MCF 10A (cell line): ENCODE measurements around the gene RFX3. TPM values are rescaled to one million over a fixed set of nuclear protein-coding genes. Genes with fewer than 3 reads are reported as not detected.

Source experiments
- BruUV-seq: library from RNA; stranded (reverse); fragments of 400-500 nt; replicated peaks from 2 replicates; lab custom pipeline; 2021; lab: Mats Ljungman, UMichigan
- CTCF ChIA-PET: fragments of 300-600 bp; sonication (Branson Sonifier 250); formaldehyde crosslinking; extraction: SDS; loops from one replicate; lab custom pipeline; 2021; ENCODE audit warnings: antibody characterized with exemption, inconsistent platforms; lab: Yijun Ruan, JAX
- POLR2A ChIA-PET: fragments of 300-600, 350-650 bp; sonication (Branson Sonifier 250); formaldehyde crosslinking; extraction: SDS; loops from one replicate; lab custom pipeline; 2020; ENCODE audit warnings: antibody characterized with exemption, inconsistent platforms; lab: Yijun Ruan, JAX
- DNase-seq: peaks from one replicate; pipeline ENCODE4 v3.0.0-alpha.2; 2018; ENCODE audit not compliant: unreplicated experiment
- H3K27ac Mint-ChIP-seq: one replicate; pipeline ENCODE4 v1.8.0; 2022; ENCODE audit warnings: mild to moderate bottlenecking, low read depth, mixed read lengths; ENCODE audit not compliant: unreplicated experiment
- H3K27me3 Mint-ChIP-seq: one replicate; pipeline ENCODE4 v1.8.0; 2022; ENCODE audit warnings: mixed read lengths; ENCODE audit not compliant: insufficient read depth, unreplicated experiment
- H3K36me3 Mint-ChIP-seq: one replicate; pipeline ENCODE4 v1.8.0; 2022; ENCODE audit warnings: mild to moderate bottlenecking, moderate library complexity, mixed read lengths; ENCODE audit not compliant: insufficient read depth, unreplicated experiment
- H3K4me1 Mint-ChIP-seq: one replicate; pipeline ENCODE4 v1.8.0; 2022; ENCODE audit warnings: mixed read lengths; ENCODE audit not compliant: insufficient read depth, unreplicated experiment
- H3K4me3 Mint-ChIP-seq: one replicate; pipeline ENCODE4 v1.8.0; 2022; ENCODE audit warnings: mild to moderate bottlenecking, moderate library complexity, mixed read lengths; ENCODE audit not compliant: unreplicated experiment
- H3K9me3 Mint-ChIP-seq: one replicate; pipeline ENCODE4 v1.8.0; 2022; ENCODE audit warnings: mixed read lengths; ENCODE audit not compliant: unreplicated experiment
- intact Hi-C: fragments of 100-400 bp; cut with micrococcal nuclease; formaldehyde crosslinking; loops from 2 replicates; pipeline ENCODE4 v1.14.1; 2022
- total RNA-seq: library from RNA; stranded (reverse); gene quantifications from 2 replicates; pipeline ENCODE4 v1.2.3, GENCODE V29; 2022
- TF ChIP-seq, protein P1 (sequence below): fragments of 200-600 bp; IDR thresholded peaks from one replicate; pipeline ENCODE4 v1.8.0; 2022; ENCODE audit warnings: antibody characterized with exemption, mild to moderate bottlenecking; ENCODE audit not compliant: unreplicated experiment

Gene RFX3
- total RNA-seq, 1 experiment from 2014 or later: 9.7 TPM

DNA sequence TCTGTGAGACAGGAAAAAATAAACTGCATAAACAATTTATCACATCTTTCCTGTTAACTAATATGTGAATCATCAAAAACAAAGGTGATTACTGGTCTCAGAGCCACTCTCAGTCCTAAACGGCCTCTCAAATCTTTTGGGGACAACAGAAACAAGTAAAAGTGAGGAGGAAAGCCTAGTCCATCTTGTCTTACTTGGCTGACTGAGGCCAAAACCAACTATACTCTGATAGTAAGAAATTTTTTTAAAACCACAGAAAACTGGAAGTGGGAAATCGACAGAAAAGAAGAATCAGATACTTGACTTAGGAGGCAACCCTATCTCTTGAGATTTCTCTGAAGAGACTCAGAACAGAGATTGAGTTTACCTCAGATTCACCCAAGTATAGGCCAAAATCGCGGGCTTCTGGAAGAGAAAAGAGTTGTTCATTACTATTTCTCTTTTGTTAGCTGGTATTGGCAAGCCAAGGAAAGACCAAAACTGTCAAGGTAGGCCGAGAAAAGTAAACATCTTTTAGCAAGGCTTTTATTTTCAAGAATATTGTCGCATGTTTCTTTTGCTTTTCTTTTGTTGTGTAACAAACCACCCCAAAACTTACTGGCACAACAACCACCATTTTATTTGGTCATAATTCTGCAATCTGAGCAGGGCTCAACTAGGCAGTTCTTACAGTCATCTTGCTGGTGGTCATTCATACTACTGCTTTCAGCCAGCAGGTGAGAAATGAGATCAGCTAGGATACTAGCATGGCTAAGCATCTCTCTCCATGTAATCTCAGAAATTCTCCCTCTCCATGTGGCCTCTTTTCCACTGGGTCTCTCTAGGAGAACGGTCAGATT, 46.1 kb downstream of the RFX3 start:
- POLR2A ChIA-PET: interaction anchor here (0.7 to 7.1 kb wide), 6 partner anchors 13 to 45 kb away, joined by 3 to 86 read pairs (median 6); partner anchors contain the start of gene RFX3
- TF ChIP-seq, protein P1, sequence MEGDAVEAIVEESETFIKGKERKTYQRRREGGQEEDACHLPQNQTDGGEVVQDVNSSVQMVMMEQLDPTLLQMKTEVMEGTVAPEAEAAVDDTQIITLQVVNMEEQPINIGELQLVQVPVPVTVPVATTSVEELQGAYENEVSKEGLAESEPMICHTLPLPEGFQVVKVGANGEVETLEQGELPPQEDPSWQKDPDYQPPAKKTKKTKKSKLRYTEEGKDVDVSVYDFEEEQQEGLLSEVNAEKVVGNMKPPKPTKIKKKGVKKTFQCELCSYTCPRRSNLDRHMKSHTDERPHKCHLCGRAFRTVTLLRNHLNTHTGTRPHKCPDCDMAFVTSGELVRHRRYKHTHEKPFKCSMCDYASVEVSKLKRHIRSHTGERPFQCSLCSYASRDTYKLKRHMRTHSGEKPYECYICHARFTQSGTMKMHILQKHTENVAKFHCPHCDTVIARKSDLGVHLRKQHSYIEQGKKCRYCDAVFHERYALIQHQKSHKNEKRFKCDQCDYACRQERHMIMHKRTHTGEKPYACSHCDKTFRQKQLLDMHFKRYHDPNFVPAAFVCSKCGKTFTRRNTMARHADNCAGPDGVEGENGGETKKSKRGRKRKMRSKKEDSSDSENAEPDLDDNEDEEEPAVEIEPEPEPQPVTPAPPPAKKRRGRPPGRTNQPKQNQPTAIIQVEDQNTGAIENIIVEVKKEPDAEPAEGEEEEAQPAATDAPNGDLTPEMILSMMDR: no peak
- Mint-ChIP-seq H3K4me3 (no peak overlapping the region), H3K27ac (no peak overlapping the region), H3K9me3 (peaks cover 8% of the 10 kb centered on the region), H3K27me3 (no peaks in the 10 kb centered on the region), H3K36me3 (peaks cover 14% of the 10 kb centered on the region), H3K4me1 (peaks cover 29% of the 10 kb centered on the region)
- intact Hi-C loops: no loop called here
- DNase-seq: no peak
- no TSS peak for BruUV-seq
- CTCF ChIA-PET: interaction anchor here (0.7 to 5.4 kb wide), 9 partner anchors 12 to 1104 kb away, joined by 3 to 25 read pairs (median 4); partner anchors contain the start of gene RFX3

DNA sequence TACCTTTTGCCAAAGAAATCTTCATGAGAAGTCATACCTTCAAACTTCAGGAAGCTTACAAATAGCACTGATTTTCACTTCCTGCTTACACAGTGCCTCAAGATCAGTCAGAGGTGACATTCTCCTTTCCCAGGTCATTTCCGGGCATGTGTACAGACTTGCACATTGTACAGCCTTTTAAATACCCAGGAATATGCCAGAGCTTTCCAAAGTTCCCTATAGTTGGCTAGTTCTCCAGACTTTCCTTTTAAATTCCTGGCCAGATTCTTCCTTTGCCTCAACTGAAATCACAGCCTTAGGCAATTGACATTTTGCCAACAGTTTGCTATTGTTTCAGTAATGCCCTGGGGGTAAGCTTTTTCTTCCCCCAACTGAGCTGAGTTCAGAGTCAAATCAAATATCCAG, 47.2 kb downstream of the RFX3 start:
- peaks cover 17% of the 10 kb centered on the region for H3K36me3 Mint-ChIP-seq

DNA sequence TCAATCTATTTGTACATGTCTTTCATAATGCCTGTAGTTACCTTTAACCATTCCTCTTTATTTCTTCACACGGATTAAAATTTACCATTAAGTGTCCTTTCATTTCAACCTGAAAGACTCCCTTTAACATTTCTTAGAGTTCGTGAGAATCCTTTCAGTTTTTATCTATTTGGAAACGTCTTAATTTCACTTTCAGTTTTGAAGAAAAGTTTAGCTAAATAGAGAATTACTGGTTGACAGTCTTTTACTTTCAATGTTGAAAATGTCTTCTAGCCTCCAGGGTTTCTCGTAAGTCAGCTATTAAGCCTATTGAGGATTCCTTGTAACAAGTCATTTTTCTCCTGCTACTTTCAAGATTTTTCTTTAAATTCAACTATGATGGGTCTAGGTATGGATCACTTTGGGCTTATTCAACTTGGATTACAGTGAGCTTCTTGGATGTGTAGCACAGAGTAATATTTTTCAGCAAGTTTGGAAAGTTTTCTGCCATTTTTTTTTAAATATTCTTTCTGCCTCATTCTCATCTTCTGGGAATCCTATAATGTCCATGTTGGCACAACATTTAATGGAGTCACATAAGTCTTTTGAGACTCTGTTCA, 48.5 kb downstream of the RFX3 start:
- no peaks in the 10 kb centered on the region for H3K27me3 Mint-ChIP-seq
- peaks cover 17% of the 10 kb centered on the region for H3K36me3 Mint-ChIP-seq
- intact Hi-C loops: no loop called here
- BruUV-seq: no TSS peak
- H3K4me3 Mint-ChIP-seq: no peak overlapping the region
- TF ChIP-seq, protein P1: no peak
- DNase-seq: no peak
- ChIA-PET CTCF (interaction anchor here (1.1 to 5.4 kb wide), 2 partner anchors 11 to 36 kb away, joined by 3 to 25 read pairs; no protein-coding TSS in a partner anchor), POLR2A (interaction anchor here (0.6 to 7.1 kb wide), 5 partner anchors 10 to 1202 kb away, joined by 3 to 86 read pairs (median 6); partner anchors contain the start of genes CDC37L1 and RFX3)
- peak overlapping the region; percentile 91 for H3K27ac Mint-ChIP-seq
- H3K4me1 Mint-ChIP-seq: peaks cover 30% of the 10 kb centered on the region
- H3K9me3 Mint-ChIP-seq: peaks cover 8% of the 10 kb centered on the region

More for the DNA sequence above, 47.2 kb downstream of the RFX3 start:
- Mint-ChIP-seq H3K4me1 (peaks cover 30% of the 10 kb centered on the region), H3K27me3 (no peaks in the 10 kb centered on the region), H3K4me3 (peak overlapping the region; percentile 44), H3K27ac (peak overlapping the region; percentile 91), H3K9me3 (peaks cover 8% of the 10 kb centered on the region)
- POLR2A ChIA-PET: interaction anchor here (0.5 to 7.1 kb wide), 8 partner anchors 11 to 1460 kb away, joined by 3 to 86 read pairs (median 4); partner anchors contain the start of gene RFX3
- CTCF ChIA-PET: interaction anchor here (0.5 to 5.4 kb wide), 9 partner anchors 10 to 619 kb away, joined by 3 to 25 read pairs (median 4); no protein-coding TSS in a partner anchor
- DNase-seq: peak; percentile 84
- intact Hi-C loops: no loop called here
- no TSS peak for BruUV-seq
- TF ChIP-seq, protein P1: no peak
